HTR-8/SVneo (cell line): ENCODE results near the gene SMIM27.
"Not testable (repeated sequence)": the region's sequence is repeated elsewhere in the genome, so short reads cannot be mapped to it uniquely, and the experiment has no call there.

Experiments used
- DNase-seq: peaks from one replicate; pipeline ENCODE4 v3.0.0; 2011; ENCODE audit warnings: low spot score, mixed read lengths; ENCODE audit not compliant: insufficient read length
- FAIRE-seq: peaks from 2 replicates; lab custom pipeline; 2011; peaks lifted over from hg19 to GRCh38; lab: Jason Lieb, UNC

Gene SMIM27

GRCh38 chr9:32552172-32552872 is at the start of gene SMIM27, which contains the start of gene TOPORS:
TSS of gene SMIM27 (plus strand) at chr9:32552327. CDS start at chr9:32552435, 108 bp downstream.
TSS of gene TOPORS (minus strand) at chr9:32552586. CDS start at chr9:32552436, 150 bp downstream.
- no peak for FAIRE-seq
- DNase-seq = peak; percentile 61

GRCh38 chr9:32502464-32502863 is 49.7 kb upstream of the SMIM27 start:
- FAIRE-seq = no peak

GRCh38 chr9:32503008-32503407 is 49.1 kb upstream of the SMIM27 start:
- DNase-seq (no peak), FAIRE-seq (no peak)

More at GRCh38 chr9:32502464-32502863, 49.7 kb upstream of the SMIM27 start:
- no peak for DNase-seq

GRCh38 chr9:32508728-32509127 is 43.4 kb upstream of the SMIM27 start:
- DNase-seq (no peak), FAIRE-seq (no peak)

- DNase-seq (no peak), FAIRE-seq (no peak)
Measured at GRCh38 chr9:32516241-32516640, 35.9 kb upstream of the SMIM27 start.

- no peak for DNase-seq
- FAIRE-seq = no peak
Measured at GRCh38 chr9:32518276-32518675, 33.9 kb upstream of the SMIM27 start.

- DNase-seq (no peak), FAIRE-seq (no peak)
Measured at GRCh38 chr9:32523910-32524309, 28.2 kb upstream of the SMIM27 start.

GRCh38 chr9:32524558-32524891 is 27.6 kb upstream of the SMIM27 start:
- DNase-seq, FAIRE-seq: not testable (repeated sequence)

- FAIRE-seq (no peak), DNase-seq (no peak)
Measured at GRCh38 chr9:32524892-32525708, 27.0 kb upstream of the SMIM27 start.

- FAIRE-seq (no peak), DNase-seq (no peak)
Measured at GRCh38 chr9:32525709-32526030, 26.5 kb upstream of the SMIM27 start.

- DNase-seq (peak; percentile 52), FAIRE-seq (no peak)
Measured at GRCh38 chr9:32526041-32526706, 26.0 kb upstream of the SMIM27 start, which contains the start of gene RIGI. TSS of gene RIGI (minus strand) at chr9:32526196. CDS start at chr9:32526166, 30 bp downstream.

GRCh38 chr9:32526707-32527048 is 25.4 kb upstream of the SMIM27 start:
- DNase-seq (no peak), FAIRE-seq (no peak)

- no peak for FAIRE-seq
- no peak for DNase-seq
Measured at GRCh38 chr9:32533336-32533735, 18.8 kb upstream of the SMIM27 start.

- DNase-seq = no peak
- no peak for FAIRE-seq
Measured at GRCh38 chr9:32533816-32534215, 18.3 kb upstream of the SMIM27 start.

- no peak for FAIRE-seq
- no peak for DNase-seq
Measured at GRCh38 chr9:32543047-32543446, 9.1 kb upstream of the SMIM27 start.

GRCh38 chr9:32545884-32546283 is 6.2 kb upstream of the SMIM27 start:
- no peak for DNase-seq
- no peak for FAIRE-seq

GRCh38 chr9:32548213-32548612 is 3.9 kb upstream of the SMIM27 start:
- not testable (repeated sequence) for DNase-seq, FAIRE-seq

GRCh38 chr9:32550150-32550561 is 2.0 kb upstream of the SMIM27 start:
- no peak for FAIRE-seq
- no peak for DNase-seq

GRCh38 chr9:32550562-32551275 is 1.4 kb upstream of the SMIM27 start:
- DNase-seq (peak; percentile 88), FAIRE-seq (peak; percentile 44)

GRCh38 chr9:32551276-32552051 is 663 bp upstream of the SMIM27 start:
- DNase-seq = no peak

More at GRCh38 chr9:32551276-32552051, 663 bp upstream of the SMIM27 start:
- FAIRE-seq = no peak
